Measurements from ENCODE around the gene GIMAP2.
"Not testable (repeated sequence)": the region's sequence is repeated elsewhere in the genome, so short reads cannot be mapped to it uniquely, and the experiment has no call there.

The GIMAP2 gene

GRCh38 chr7:150668977-150669376, 16.5 kb upstream of the GIMAP2 start:
- no peak for DNase-seq
- intact Hi-C loops (cut with DNase I; ENCODE audit: low total_unique reads), result no loop called here
- H3K27ac ChIP-seq, result no peak overlapping the region
- no peaks in the 10 kb centered on the region for H3K36me3 ChIP-seq
- H3K4me1 ChIP-seq, result no peaks in the 10 kb centered on the region
- no peak overlapping the region for H3K4me3 ChIP-seq
- TF ChIP-seq, protein P1, sequence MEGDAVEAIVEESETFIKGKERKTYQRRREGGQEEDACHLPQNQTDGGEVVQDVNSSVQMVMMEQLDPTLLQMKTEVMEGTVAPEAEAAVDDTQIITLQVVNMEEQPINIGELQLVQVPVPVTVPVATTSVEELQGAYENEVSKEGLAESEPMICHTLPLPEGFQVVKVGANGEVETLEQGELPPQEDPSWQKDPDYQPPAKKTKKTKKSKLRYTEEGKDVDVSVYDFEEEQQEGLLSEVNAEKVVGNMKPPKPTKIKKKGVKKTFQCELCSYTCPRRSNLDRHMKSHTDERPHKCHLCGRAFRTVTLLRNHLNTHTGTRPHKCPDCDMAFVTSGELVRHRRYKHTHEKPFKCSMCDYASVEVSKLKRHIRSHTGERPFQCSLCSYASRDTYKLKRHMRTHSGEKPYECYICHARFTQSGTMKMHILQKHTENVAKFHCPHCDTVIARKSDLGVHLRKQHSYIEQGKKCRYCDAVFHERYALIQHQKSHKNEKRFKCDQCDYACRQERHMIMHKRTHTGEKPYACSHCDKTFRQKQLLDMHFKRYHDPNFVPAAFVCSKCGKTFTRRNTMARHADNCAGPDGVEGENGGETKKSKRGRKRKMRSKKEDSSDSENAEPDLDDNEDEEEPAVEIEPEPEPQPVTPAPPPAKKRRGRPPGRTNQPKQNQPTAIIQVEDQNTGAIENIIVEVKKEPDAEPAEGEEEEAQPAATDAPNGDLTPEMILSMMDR (IDR thresholded peaks at IDR 0.05), result no peak
- no peaks in the 10 kb centered on the region for H3K9me3 ChIP-seq
- H3K27me3 ChIP-seq, result no peaks in the 10 kb centered on the region

DNA sequence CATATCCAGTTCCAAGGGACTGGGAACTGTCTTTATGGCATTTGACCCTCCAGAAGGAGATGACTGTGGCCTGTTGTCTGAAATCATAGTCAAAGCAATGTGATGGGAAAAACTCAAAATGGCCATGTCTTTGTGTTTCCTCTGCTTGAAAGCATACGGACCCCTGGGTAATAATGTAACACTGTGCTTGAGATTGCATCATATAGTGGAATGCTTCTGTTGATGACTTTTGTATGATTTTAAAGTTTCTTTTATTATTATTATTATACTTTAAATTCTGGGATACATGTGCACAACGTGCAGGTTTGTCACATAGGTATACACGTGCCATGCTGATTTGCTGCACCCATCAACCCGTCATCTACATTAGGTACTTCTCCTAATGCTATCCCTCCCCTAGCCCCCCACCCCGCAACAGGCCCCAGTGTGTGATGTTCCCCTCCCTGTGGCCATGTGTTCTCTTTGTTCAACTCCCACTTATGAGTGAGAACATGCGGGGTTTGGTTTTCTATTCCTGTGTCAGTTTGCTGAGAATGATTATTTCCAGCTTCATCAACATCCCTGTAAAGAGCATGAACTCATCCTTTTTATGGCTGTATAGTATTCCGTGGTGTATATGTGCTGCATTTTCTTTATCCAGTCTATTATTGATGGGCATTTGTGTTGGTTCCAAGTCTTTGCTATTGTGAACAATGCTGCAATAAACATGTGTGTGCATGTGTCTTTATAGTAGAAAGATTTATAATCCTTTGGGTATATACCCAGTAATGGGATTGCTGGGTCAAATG, 13.5 kb upstream of the GIMAP2 start:
- intact Hi-C loops (cut with DNase I; ENCODE audit: low total_unique reads); H3K36me3 ChIP-seq; H3K27ac ChIP-seq; H3K4me3 ChIP-seq; H3K27me3 ChIP-seq; H3K4me1 ChIP-seq; H3K9me3 ChIP-seq; DNase-seq: not testable (repeated sequence)

DNA sequence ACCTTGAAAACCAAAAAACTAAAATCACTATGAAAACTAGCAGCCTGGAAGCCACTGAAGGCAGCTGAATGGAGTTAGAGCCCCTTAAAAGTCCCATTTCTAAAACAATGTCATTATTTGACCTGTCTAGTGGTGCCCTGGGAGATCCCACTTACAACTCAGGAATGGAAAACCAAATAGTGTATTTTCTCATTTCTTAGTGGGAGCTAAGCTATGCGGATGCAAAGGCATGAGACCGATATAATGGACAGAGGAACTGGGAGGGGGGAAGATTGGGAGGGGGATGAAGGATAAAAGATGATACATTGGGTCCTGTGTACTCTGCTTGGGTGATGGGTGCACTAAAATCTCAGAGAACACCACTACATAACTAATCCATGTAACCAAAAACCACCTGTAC, 9.8 kb upstream of the GIMAP2 start:
- intact Hi-C loops (cut with DNase I; ENCODE audit: low total_unique reads), result no loop called here
- DNase-seq, result no peak
- H3K27me3 ChIP-seq, result no peaks in the 10 kb centered on the region
- H3K4me1 ChIP-seq, result no peaks in the 10 kb centered on the region
- TF ChIP-seq, protein P1 (IDR thresholded peaks at IDR 0.05), result no peak
- no peaks in the 10 kb centered on the region for H3K9me3 ChIP-seq
- no peaks in the 10 kb centered on the region for H3K36me3 ChIP-seq
- H3K27ac ChIP-seq, result no peak overlapping the region
- no peak overlapping the region for H3K4me3 ChIP-seq

GRCh38 chr7:150676276-150676675, 9.2 kb upstream of the GIMAP2 start:
- H3K27me3 ChIP-seq; intact Hi-C loops (cut with DNase I; ENCODE audit: low total_unique reads); H3K4me1 ChIP-seq; H3K36me3 ChIP-seq; H3K9me3 ChIP-seq; DNase-seq; H3K4me3 ChIP-seq; H3K27ac ChIP-seq: not testable (repeated sequence)

DNA sequence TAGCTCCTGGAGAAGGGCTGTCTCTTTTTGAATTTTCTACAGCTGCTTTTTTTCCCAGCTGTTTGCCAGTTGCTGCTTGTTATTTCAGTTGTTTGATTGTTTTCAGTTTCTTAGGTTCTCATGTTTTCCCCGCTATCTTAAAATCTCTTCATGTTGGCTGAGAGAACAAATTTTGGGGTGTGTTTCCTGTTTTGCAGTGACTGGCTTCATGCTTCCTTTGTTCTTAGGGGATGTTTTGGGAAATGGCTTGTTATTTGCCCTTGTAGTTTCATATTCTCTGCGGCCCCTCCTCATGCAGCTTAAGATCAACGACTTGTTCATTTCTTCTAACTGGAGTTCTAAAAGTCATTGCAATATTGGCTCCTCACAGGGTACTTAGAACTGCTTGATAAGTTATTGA, 8.7 kb upstream of the GIMAP2 start:
- H3K9me3 ChIP-seq; H3K27ac ChIP-seq; H3K4me1 ChIP-seq; intact Hi-C loops (cut with DNase I; ENCODE audit: low total_unique reads); H3K4me3 ChIP-seq; DNase-seq; H3K36me3 ChIP-seq; H3K27me3 ChIP-seq: not testable (repeated sequence)

- H3K4me1 ChIP-seq; H3K9me3 ChIP-seq; H3K27me3 ChIP-seq; intact Hi-C loops (cut with DNase I; ENCODE audit: low total_unique reads); DNase-seq; H3K36me3 ChIP-seq; H3K4me3 ChIP-seq; H3K27ac ChIP-seq: not testable (repeated sequence)
Measured at GRCh38 chr7:150678601-150679000, 6.9 kb upstream of the GIMAP2 start.

DNA sequence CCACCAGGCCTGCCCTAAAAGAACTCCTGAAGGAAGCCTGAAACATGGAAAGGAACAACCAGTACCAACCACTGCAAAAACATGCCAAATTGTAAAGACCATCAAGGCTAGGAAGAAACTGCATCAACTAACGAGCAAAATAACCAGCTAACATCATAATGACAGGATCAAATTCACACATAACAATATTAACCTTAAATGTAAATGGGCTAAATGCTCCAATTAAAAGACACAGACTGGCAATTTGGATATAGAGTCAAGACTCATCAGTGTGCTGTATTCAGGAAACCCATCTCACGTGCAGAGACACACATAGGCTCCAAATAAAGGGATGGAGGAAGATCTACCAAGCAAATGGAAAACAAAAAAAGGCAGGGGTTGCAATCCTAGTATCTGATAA, 5.1 kb upstream of the GIMAP2 start:
- intact Hi-C loops (cut with DNase I; ENCODE audit: low total_unique reads); DNase-seq; H3K4me1 ChIP-seq; H3K27me3 ChIP-seq; H3K27ac ChIP-seq; H3K36me3 ChIP-seq; H3K4me3 ChIP-seq; H3K9me3 ChIP-seq: not testable (repeated sequence)

GRCh38 chr7:150686030-150686631, 625 bp downstream of the GIMAP2 start:
- intact Hi-C loops (cut with DNase I; ENCODE audit: low total_unique reads), result no loop called here
- no peaks in the 10 kb centered on the region for H3K9me3 ChIP-seq
- H3K4me3 ChIP-seq, result peak overlapping the region; percentile 33 to 40
- H3K27me3 ChIP-seq, result no peaks in the 10 kb centered on the region
- H3K36me3 ChIP-seq, result no peaks in the 10 kb centered on the region
- H3K27ac ChIP-seq, result no peak overlapping the region
- TF ChIP-seq, protein P1 (IDR thresholded peaks at IDR 0.05), result no peak
- H3K4me1 ChIP-seq, result no peaks in the 10 kb centered on the region
- DNase-seq, result no peak
